ENCODE data around the gene PDE2A.

The PDE2A gene

DNA sequence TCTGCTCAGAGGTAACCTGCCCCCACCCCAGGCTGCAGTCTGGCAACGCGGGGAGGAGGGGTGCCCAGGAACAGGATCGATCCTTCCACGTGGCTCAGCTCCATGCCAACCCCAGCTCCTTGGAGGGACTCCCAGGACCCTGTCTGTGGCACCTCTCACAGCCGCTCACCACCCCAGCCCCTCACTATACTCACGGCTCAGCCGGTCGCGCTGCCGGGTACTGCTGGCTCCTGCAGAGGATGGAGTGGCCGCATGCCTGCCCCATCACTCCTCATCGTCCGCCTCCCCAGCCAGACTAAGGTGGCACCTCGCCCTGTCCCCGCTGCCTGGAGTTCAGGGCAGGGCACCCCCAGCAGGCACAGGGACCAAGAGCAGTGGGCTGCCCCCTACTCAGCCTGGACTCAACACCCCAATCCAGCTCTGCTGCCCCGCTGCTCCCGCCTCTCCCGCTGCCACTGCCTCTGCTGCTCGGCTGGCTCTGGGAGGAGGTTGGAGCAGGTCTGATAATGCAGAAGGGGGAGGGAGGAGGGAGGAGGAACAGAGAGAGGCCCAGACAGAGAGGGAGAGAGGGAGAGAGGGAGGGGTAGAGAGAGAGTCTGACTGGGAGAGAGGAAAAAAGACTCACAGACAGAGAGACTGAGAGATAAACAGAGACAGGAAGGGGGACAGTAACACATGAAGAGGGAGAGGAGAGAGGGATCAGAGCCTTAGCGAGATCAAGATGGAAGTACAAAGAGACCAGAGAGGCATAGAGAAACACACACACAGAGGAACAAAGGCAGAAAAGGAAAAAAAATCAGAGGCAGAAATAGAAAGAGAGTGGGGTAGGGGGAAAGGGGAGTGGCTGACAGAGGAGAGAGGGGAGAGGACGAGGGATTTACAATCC, at the start of gene PDE2A:
PDE2A (minus strand) TSS at position 480 of the 886 bp plus-strand sequence; CDS start at position 265, 215 bp downstream.
- in situ Hi-C loops (cut with HindIII; ENCODE audit: low sequenced_read_pairs), result no loop called here

DNA sequence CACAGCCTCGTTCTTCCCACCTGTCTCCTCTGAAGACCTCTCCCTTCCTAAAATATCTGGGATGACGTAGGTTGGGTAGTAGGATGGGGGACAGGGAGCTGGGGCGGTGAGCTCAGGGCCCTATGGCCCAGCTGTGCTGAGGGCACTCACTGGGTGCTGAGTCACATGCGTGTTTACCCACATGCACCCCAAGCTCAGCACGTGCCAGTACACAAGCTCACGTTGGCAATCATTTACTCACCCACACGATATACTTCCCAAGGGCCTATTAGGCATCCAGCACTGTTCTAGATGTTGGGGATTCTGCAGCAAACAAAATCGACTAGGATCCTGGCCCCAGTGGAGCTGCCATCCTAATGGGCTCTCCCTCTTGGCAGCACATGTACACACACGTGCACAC, 49.3 kb upstream of the PDE2A start:
- in situ Hi-C loops (cut with HindIII; ENCODE audit: low sequenced_read_pairs), result no loop called here

DNA sequence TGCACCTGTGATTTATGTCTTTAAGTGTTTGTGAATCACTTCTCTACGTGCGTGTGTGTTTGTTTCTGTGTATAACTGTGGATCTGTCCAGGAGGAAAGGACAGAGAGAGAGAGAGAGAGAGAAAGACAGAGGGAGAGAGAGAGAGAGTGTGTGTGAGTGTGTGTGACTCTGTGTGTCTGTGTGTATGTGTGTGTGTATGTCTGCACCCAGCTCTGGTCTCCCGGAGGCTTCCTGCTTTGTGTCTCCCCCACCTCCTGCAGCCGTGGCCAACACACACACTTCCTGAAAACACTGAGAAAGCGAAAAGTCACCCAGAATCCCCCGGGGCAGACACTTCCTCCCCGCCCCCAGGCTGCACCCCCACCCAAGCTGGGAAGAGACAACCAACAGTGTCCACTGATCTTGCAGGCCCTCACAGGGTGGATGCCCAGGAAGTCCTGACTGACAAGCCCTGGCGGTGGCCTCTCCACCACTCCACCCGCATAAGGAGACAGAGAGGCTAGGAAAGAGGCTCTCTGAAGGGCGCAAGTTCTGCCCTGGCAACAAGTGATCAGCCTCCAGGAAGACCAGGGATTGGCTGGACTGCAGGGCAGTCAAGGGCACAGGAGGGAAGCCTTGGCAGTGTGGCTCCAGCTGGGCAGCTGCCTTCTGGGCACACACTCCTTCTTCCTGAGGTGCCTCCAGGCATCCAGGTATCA, 48.0 kb upstream of the PDE2A start:
- in situ Hi-C loops (cut with HindIII; ENCODE audit: low sequenced_read_pairs), result no loop called here

DNA sequence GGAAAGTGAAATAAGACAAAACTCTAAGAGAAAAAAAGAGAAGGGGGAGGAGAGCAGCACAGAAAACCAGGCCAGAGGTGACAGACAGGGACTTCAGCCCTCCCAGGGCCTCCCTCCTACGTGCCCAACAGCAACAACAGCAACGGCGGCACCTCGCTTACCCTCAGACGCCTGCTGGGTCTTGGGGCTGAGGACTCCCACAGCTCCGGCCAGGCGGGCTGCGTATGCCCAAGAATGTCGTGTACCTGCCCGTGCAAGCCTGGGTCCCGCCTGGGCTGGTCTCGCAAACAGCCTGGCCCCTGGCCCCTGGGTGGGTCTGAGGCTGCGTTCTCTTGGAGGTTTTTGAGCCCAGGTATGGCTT, 47.4 kb upstream of the PDE2A start:
- in situ Hi-C loops (cut with HindIII; ENCODE audit: low sequenced_read_pairs), result no loop called here

DNA sequence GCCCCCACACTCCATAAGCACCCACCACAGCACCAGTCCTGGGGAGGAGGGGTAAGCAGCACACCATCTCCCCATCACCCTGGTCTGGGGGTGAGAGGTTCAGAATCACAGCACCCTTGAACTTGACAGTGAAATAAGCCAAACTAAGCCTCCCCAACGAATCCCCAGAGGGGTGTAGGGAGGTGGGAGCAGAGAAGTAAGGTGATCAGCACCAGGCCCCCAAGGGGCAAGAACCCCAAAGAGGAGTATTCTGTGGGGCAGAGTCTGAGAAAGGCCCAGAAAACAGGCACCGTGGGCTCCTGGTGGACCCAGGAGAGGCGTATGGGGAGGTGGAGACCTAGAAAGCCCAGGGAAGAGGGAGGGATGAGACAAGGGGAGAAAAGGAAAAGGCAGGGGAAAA, 47.1 kb upstream of the PDE2A start:
- in situ Hi-C loops (cut with HindIII; ENCODE audit: low sequenced_read_pairs), result no loop called here

DNA sequence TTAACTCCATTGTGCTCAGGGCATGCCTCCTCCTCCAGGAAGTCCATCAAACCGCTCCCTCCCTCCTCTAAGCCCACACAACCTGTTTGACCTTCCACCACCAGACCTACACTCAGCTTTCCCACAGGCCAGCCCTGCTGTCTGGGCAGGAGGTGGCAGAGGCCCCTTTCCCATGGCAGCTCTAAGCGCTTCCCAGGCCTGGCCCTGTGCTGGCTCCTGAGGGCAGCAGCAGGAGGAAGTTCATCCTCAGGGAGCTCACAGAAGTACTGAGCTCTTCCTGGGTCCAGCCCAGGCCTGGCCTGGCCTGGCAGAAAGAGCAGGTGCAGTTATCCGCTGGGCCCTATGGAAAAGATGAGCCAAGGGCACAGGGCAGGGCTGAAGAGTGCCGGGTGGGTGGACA, 46.6 kb upstream of the PDE2A start:
- in situ Hi-C loops (cut with HindIII; ENCODE audit: low sequenced_read_pairs), result no loop called here

DNA sequence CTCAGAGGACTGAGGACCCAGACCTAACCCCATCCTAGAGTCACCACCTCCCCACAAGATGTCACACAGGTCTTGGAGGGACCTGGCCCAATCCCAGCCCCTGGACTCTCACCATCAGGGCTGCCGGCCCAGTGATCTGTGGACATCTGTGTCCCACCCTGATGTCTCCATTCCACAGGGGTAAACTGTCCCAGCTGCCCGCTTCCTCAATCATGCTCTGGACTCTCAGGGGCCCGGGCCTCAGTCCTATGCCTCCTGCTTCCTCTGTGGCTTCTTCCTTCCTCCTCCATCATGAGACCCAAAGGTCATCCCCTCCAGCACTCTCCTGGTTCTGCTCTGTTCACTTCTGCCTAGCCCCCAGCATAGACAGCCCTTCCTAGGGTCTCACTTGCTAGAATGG, 45.8 kb upstream of the PDE2A start:
- in situ Hi-C loops (cut with HindIII; ENCODE audit: low sequenced_read_pairs), result no loop called here

DNA sequence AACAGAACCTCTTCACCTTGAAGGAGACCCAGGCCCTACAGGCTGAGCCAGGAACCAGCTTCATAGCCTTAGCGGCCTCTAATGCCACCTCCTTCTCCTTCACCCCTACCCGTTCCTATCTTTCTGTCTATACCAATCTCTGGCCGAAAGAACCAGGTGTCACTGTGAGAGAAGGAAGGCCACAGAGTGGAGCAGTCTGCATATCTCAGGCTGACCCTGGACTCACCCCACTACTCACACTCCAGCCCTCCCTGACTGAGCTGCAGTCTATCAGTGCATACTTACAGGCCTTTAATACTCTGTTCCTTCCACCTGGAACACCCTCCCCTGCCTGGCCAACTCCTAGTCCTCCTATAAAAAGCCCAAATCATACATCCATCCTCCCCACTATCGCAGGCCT, 45.3 kb upstream of the PDE2A start:
- in situ Hi-C loops (cut with HindIII; ENCODE audit: low sequenced_read_pairs), result no loop called here

DNA sequence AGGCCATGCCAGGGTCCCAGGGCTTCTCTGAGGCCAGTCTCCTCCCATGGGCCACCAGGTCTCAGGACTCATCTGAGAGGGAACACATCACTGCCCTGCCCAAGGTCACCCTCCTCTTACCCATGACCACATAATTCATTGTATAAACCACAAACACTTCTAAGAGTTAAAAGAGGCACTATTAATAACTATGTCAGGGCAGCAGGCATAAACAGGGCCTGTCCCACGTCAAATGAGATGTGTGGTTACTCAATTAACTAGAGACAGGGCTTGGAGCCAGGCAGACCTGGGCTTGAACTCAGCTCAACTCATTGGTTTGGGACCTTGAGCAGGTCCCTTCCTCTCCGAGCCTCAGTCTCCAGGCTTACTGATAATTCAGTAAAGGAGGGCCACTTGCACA, 44.9 kb upstream of the PDE2A start:
- in situ Hi-C loops (cut with HindIII; ENCODE audit: low sequenced_read_pairs), result no loop called here

DNA sequence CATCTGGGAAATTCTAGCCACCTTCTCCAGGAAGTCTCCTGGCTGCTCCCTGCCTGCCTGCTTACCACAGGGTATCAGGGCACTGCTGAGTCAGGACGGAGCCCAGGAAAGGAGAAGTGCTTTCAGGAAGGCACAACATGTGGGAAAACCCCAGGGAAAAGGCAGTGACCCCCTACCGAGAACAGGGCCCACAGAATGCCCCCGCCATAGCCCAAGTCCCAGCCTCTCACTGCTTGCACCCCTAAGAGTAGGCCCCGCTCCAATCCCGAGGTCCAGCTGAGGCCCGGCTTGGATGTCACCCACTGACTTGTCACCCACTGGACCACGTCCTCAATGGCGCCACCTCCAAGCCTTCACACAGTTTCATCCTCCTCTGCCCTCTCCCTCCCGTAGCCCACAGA, 43.9 kb upstream of the PDE2A start:
- in situ Hi-C loops (cut with HindIII; ENCODE audit: low sequenced_read_pairs), result no loop called here

DNA sequence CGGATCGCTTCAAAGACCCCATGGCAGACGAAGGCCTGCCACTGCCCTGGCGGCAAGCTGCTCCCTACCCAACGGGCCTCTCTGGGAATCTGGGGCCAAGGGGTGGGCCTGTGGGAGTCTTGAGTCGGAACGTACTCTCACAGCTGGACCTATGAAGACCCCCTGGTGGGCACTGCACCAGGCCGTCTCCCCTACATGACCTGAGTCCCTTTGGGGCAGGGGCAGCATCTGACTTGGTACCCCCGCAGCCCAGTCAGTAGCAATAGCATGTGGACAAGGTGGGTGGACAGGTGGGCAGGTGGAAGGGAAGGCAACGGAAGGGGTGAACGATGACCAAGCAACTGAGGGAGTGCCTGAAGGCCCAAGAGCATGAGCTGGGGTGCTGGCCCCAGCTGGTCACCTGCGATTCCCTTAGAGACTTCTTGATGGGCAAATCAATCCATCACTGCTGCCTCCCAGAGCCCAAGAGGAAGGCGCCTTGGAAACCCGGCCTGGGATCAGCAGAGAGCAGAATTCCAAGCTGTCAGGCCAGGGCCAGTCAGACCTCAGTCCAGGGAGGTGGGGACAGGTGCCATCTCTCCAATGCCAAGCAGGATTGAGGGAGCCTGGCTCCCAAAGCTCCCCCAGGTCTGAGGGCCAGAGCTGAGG, 42.7 kb upstream of the PDE2A start:
- in situ Hi-C loops (cut with HindIII; ENCODE audit: low sequenced_read_pairs), result no loop called here

DNA sequence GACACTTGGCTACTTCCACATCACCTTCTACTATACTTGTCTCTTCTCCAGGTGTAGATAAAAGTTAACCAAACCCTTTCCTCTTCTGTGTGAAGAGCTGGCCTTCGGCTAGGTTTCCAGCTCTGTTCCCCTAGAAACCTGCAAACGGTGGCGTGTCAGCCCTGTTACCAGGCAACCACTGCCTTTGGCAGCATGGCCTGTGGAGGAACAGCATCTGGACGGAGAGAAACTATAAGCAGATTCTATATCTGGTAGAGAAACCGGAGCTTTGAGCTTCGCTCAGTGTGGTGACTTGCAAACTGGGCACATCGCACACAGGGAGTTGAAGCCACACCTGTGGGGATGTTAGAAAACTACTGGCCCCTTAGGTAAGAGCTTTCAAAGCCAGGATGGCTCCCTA, 42.1 kb upstream of the PDE2A start:
- in situ Hi-C loops (cut with HindIII; ENCODE audit: low sequenced_read_pairs), result no loop called here

DNA sequence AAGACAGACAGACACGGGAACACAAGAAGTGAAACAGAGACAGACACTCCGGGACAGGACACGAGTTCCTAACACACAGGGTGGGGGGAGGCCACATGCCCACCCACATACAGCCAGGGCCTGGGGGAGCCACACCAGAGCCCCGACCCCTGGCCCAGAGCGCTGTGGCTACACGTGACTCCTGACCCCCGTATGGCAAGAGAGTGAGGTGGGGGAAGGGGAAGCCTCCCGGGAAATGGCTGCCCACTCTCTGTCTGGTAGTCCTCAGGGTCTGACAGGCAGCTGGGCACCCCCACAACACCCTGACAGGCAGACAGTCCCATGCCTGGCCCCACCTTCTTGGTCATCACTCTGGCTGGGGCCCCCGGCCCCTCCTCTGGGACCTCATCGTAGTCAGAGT, 38.6 kb upstream of the PDE2A start:
- in situ Hi-C loops (cut with HindIII; ENCODE audit: low sequenced_read_pairs), result no loop called here

DNA sequence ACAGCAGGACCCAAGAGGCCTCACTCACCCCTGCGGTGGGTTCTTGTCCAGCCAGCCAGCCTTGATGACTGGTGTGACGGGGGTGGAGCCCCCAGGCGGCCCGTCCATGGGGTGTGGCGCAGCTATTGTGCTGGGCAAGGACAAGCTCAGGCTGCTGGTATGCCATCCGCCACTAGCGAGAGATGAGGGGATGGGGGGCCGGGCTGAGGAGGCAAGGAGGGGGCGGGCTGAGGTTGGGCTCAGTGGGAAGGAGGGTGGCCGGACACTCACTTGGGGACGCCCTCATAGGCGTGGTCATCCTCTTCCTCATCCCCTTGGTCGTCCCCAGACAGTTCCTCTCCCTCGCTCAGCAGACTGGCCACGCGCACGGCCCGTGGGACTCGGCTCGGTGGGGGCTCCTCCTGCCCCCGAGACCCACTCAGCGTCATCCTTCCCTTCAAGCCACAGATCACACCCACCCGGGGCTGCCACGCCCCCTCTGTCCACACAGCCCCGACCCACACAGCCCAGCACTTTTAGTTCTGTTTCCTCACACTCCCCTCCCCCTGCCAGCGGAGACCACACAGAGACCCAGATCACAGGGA, 38.0 kb upstream of the PDE2A start:
- in situ Hi-C loops (cut with HindIII; ENCODE audit: low sequenced_read_pairs), result no loop called here

DNA sequence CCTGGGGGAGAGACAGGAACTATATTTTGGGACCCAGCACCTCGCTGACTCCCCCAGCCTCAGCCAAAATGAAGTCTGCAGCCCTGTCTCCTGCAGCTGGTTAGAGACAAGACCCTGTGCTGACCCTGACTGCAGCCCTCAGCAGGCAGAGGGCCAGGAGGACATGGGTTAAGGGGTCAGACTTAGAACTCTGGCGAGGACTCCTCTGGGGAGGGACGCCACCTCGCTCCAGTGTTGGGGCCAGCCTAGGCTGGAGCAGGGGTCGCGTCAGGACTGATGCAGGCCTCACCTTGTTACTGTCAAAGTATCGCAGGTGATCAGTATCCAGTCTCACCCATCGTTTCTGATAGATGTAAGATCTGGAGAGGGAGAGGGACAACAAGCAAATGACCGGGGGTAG, 36.9 kb upstream of the PDE2A start:
- in situ Hi-C loops (cut with HindIII; ENCODE audit: low sequenced_read_pairs), result no loop called here

DNA sequence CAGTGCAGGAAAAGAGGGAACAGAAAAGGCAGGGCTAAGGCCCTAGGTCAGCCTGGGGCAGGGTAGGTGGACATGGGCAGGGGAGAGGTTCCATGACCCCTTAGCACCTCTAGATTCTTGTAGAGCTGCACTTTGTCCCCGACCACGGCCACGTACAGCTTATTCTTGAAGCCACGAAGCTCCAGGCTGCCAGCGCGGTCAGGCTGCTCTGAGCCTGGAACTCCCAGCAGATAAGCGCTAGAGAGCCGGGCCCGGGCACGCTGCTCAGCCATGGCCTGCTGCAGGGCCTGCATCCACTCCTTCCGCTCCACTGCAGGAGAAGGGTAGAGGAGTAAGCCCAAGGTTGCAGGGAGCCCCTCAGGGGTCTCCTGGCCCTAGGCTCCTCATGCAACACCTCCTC, 36.1 kb upstream of the PDE2A start:
- in situ Hi-C loops (cut with HindIII; ENCODE audit: low sequenced_read_pairs), result no loop called here

DNA sequence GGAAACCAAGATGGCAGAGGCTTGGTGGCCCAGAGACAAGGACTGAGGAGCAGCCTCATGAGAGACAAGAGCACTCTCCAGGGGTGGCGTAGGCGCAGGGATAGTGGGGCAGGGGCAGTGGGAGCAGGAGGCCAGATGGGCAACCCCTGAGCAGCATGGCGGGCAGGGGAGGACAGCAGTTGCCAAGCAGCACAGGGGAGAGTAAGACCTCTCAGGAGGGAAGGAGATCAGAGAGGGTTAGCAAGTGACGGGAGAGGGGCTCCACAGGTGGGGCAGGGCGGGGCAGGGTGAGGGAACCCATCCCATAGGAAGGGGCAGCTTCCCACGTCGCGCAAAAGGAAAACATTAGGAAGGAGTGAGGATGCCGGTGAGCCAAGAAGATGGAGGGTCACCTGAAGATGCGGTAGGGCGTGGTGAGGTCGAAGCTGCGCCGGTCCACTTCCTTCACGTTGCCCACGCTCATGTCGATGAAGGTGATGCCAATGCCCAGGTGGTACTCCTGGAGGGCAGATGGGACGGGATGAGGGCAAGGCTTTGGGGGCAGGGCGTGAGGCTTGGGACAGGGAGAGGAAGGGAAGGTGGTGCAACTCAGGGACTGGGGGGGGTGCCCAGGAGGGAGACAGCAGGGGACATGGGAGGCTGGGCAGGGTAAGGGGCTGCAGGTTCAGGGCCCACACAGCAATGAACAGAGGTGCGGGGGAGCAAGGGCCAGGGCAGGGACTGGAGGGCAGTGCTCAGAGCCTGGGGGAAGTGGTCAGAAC, 35.4 kb upstream of the PDE2A start:
- in situ Hi-C loops (cut with HindIII; ENCODE audit: low sequenced_read_pairs), result no loop called here

DNA sequence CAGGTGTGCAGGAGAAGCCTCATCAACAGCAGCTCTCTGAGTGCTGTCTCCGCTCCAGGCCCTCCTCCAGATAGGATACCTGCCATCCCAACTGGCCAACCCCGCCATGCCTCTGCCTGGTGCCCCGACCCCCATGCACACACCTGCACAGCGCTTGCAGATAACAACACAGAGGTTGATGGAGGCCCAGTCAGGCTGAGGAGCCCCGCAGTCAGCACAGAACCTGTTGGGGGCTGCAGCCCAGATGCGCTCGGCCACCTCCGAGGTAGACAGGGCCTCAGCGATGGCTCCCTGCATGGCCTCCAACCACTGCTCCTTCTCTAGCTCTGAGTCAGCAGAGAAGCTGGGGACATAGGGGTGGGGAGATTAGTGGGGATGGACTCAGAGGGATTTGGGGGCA, 32.8 kb upstream of the PDE2A start:
- in situ Hi-C loops (cut with HindIII; ENCODE audit: low sequenced_read_pairs), result no loop called here

DNA sequence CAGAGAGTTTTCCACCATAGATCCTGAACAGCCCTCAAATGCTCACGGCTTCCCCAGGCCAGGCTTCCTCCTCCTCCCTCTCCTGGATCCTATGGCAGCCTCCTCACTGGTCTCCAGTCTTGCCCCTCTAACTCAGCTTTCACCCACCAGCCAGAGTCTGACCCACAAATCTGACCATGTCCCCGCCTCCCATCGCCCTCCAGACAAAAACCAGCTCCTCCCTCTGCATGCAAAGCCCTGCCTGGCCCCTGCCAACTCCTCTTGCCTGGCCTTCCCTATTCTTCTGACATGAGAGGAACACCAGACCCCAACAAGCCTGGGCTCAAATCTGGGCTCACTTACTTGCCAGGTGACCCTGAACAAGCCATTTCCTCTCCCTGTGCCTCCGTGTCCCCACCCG, 32.4 kb upstream of the PDE2A start:
- in situ Hi-C loops (cut with HindIII; ENCODE audit: low sequenced_read_pairs), result no loop called here

DNA sequence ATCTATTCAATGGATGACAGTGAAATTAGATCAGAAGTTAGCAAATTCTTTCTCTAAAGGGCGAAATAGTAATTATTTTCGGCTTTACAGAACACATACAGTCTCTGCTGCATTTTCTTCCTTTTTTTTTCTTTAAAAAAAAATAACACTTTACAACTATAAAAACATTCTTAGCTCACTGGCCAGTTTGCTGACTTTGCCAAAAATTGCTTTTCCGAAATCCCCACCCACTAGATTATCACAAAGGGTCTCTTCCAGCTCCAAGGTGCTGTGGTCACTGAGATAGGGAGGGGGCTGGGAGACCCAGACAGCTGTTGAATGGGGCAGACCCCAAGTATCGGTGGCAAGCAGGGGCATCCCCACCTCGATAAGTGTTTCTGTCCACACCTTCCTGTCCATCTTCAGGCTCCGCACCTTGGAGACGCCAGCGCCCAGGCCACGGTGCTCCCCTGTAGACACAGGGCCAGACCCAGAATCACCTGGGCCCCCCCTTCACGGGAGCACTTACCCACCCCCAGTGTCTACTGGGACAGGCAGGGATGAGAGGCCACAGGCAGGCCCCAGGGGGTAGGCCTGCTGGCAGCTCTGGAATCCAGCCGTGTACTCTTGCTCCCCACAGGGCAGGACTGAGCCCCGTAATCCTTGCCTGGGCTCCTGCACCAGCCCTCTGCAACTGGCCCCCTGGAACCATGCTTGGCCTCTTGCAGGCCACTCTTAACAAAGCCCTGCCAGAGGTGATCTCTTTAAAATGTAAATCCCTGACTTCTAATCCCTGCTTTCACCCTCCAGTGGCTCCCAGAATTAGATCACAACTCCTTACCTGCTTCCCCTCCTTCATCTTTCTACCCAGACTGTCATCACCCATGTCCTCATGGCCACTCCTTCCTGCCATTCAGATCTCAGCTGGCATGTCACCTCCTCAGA, 31.5 kb upstream of the PDE2A start:
- in situ Hi-C loops (cut with HindIII; ENCODE audit: low sequenced_read_pairs), result no loop called here
